ENCODE measurements around the gene RB1. TPM values are rescaled to one million over a fixed set of nuclear protein-coding genes. Genes with fewer than 3 reads are reported as not detected.

The RB1 gene
- total RNA-seq, 2 donors from 2014 or later = 28.5 TPM

- Histone ChIP-seq H3K36me3 (no peaks in the 10 kb centered on the region), H3K4me1 (no peaks in the 10 kb centered on the region), H3K9me3 (no peaks in the 10 kb centered on the region), H3K9ac (ENCODE audit: low read depth in 2 of 2, low read length in 2 of 2) (no peak overlapping the region), H3K27me3 (no peaks in the 10 kb centered on the region), H3K27ac (no peak overlapping the region), H3K4me3 (no peak overlapping the region)
- DNase-seq = no peak
- no peak for TF ChIP-seq CTCF (IDR thresholded peaks at IDR 0.05)
- intact Hi-C loops (cut with DNase I) = loop anchor here (10.0 kb wide), 1 partner anchor 173 kb away; no protein-coding TSS in a partner anchor
Observed at GRCh38 chr13:48401480-48401879, 97.9 kb downstream of the RB1 start.

DNA sequence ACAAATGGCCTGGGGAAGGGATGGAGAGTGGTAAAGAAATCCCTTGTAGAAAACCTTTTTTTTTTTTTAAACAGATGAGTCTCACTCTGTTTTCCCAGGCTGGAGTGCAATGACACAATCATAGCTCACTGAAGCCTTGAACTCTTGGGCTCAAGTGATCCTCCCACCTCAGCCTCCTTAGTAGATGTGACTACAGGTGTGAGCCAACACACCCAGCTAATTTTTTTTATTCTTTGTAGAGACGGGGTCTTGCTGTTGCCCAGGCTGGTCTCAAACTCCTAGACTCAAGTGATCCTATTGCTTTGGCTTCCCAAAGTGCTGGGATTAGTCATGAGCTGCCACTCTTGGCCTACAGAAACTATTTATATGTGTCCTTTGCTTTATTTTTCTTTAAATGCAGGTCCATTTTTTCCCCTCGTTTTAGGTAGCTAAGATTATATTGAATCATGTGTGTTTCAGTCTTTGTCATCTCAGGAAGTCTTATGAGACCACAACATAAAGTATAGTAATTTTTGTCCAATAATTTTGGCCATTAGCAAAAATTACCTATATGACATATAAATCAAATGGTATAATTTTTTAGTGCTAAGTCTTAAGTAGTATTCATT, 98.9 kb downstream of the RB1 start:
- Histone ChIP-seq H3K4me1 (no peaks in the 10 kb centered on the region), H3K4me3 (no peak overlapping the region), H3K27ac (no peak overlapping the region), H3K36me3 (no peaks in the 10 kb centered on the region), H3K9ac (ENCODE audit: low read depth in 2 of 2, low read length in 2 of 2) (no peak overlapping the region), H3K9me3 (no peaks in the 10 kb centered on the region), H3K27me3 (no peaks in the 10 kb centered on the region)
- intact Hi-C loops (cut with DNase I) = loop anchor here (10.0 kb wide), 1 partner anchor 172 kb away; no protein-coding TSS in a partner anchor
- no peak for DNase-seq
- TF ChIP-seq CTCF (IDR thresholded peaks at IDR 0.05) = no peak

DNA sequence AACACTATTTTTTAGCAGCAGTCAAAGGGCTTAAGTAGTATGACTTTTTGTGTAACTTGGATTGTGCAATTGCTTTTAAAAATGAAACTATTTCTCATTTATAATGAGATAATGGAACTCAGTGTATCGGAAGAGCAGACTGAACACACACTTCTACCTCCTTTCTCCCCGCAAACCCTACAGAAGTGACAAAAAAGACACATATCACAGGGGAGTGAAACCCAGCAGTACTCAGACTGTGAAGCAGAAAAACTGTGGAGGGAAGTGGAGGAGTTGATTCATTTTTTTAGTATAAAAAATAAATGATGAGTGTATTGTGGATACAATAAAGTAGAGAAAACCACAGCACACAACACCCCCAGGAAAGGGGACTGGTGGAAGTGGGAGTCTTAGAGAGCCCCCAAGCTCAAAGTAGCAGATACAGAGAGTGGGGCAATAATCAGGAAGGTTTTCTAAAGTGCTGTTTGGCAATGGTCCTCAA, 99.6 kb downstream of the RB1 start:
- H3K9ac ChIP-seq (ENCODE audit: low read depth in 2 of 2, low read length in 2 of 2) = no peak overlapping the region
- no peaks in the 10 kb centered on the region for H3K9me3 ChIP-seq
- no peaks in the 10 kb centered on the region for H3K27me3 ChIP-seq
- peak overlapping the region; percentile 38 for H3K27ac ChIP-seq
- no peaks in the 10 kb centered on the region for H3K36me3 ChIP-seq
- intact Hi-C loops (cut with DNase I) = loop anchor here (10.0 kb wide), 1 partner anchor 172 kb away; no protein-coding TSS in a partner anchor
- no peak for DNase-seq
- no peak for TF ChIP-seq CTCF (IDR thresholded peaks at IDR 0.05)
- H3K4me3 ChIP-seq = no peak overlapping the region
- H3K4me1 ChIP-seq = no peaks in the 10 kb centered on the region

DNA sequence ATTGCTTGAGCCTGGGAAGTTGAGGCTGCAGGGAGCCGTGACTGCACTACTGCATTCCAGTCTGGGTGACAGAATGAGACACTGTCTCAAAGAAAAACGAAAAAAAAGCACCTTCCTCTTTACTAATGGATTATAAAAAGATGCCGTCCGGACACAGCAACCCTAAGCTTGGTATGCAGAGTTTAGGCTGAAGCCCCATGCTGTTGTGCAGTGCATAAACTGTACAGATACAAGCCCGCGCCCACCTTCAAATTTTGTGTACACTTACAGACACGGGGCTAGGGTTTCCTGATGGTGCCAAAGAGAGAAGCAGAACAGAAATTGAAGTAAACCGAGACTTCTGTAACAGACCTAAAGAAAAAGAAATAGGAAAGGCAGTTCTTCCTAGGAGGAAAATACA, 100.4 kb downstream of the RB1 start:
- no peak for TF ChIP-seq CTCF (IDR thresholded peaks at IDR 0.05)
- no peaks in the 10 kb centered on the region for H3K9me3 ChIP-seq
- H3K27ac ChIP-seq = peak overlapping the region; percentile 38
- intact Hi-C loops (cut with DNase I) = loop anchor here (10.0 kb wide), 1 partner anchor 171 kb away; no protein-coding TSS in a partner anchor
- no peak overlapping the region for H3K4me3 ChIP-seq
- no peak for DNase-seq
- no peaks in the 10 kb centered on the region for H3K4me1 ChIP-seq
- no peaks in the 10 kb centered on the region for H3K36me3 ChIP-seq
- no peaks in the 10 kb centered on the region for H3K27me3 ChIP-seq
- H3K9ac ChIP-seq (ENCODE audit: low read depth in 2 of 2, low read length in 2 of 2) = no peak overlapping the region

DNA sequence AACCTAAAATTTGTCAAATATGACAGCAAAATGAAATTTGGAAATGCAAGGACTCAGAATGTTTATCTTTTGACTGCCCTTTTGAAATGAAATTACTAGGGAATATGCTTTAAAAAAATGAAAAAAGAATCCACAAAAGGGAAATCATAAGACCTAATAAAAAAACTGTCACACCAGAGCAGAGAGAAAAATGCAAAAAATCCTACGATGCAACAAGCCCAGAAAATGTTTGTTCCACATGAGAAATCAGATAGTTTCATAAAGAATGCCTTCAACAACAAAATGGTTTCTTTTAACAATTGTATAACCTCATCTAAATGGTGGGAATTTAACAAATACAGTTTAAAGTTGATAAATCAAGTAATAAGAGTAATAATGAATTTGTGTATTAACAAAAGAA, 101.4 kb downstream of the RB1 start:
- no peak for TF ChIP-seq CTCF (IDR thresholded peaks at IDR 0.05)
- H3K36me3 ChIP-seq = no peaks in the 10 kb centered on the region
- H3K27me3 ChIP-seq = no peaks in the 10 kb centered on the region
- no peaks in the 10 kb centered on the region for H3K9me3 ChIP-seq
- intact Hi-C loops (cut with DNase I) = loop anchor here (10.0 kb wide), 1 partner anchor 170 kb away; no protein-coding TSS in a partner anchor
- H3K27ac ChIP-seq = no peak overlapping the region
- no peaks in the 10 kb centered on the region for H3K4me1 ChIP-seq
- H3K4me3 ChIP-seq = no peak overlapping the region
- H3K9ac ChIP-seq (ENCODE audit: low read depth in 2 of 2, low read length in 2 of 2) = no peak overlapping the region
- no peak for DNase-seq

Measured in colonic mucosa (tissue), 4 donors.